SU-DHL-6 (cell line): Measurements from ENCODE around the gene GRID2.

ENCODE experiments used
- H2AFZ ChIP-seq: fragments of 200-600 bp; sonication (generic); 2 replicates; pipeline ENCODE4 v1.6.1; 2014; ENCODE audit warnings: low read depth, mild to moderate bottlenecking, moderate library complexity, mixed read lengths, antibody characterized with exemption, low read length; ENCODE audit not compliant: severe bottlenecking
- H3F3A ChIP-seq: fragments of 200-600 bp; shearing (Covaris generic); 2 replicates; pipeline ENCODE4 v1.6.0; 2016; ENCODE audit warnings: antibody characterized with exemption, mild to moderate bottlenecking; ENCODE audit not compliant: insufficient read depth
- H3K27ac ChIP-seq: fragments of 200-600 bp; sonication (generic); 2 replicates; pipeline ENCODE4 v1.5.1; 2016; ENCODE audit warnings: low read depth, mild to moderate bottlenecking, low read length, moderate library complexity, mixed read lengths
- H3K27me3 ChIP-seq: fragments of 200-600 bp; sonication (generic), shearing (Covaris generic); 2 replicates; pipeline ENCODE4 v1.6.0; 2014; ENCODE audit warnings: mild to moderate bottlenecking, low read length
- H3K36me3 ChIP-seq: fragments of 200-600 bp; sonication (generic); 2 replicates; pipeline ENCODE4 v1.6.1; 2014; ENCODE audit warnings: mild to moderate bottlenecking, low read length, mixed read lengths
- H3K4me2 ChIP-seq: fragments of 300-600, 200-600 bp; shearing (Covaris generic), sonication (generic); 2 replicates; pipeline ENCODE4 v1.6.0; 2014; ENCODE audit warnings: low read length, low read depth, mild to moderate bottlenecking; ENCODE audit not compliant: poor library complexity, severe bottlenecking
- H3K4me3 ChIP-seq: fragments of 200-600 bp; sonication (generic); 2 replicates; pipeline ENCODE4 v1.5.1; 2014; ENCODE audit warnings: antibody characterized with exemption, low read length, mild to moderate bottlenecking, mixed read lengths; ENCODE audit not compliant: insufficient read depth, poor library complexity, severe bottlenecking
- H3K79me2 ChIP-seq: fragments of 200-600 bp; sonication (generic); 2 replicates; pipeline ENCODE4 v1.6.1; 2014; ENCODE audit warnings: mild to moderate bottlenecking, low read length, moderate library complexity; ENCODE audit not compliant: insufficient read depth
- H3K9ac ChIP-seq: fragments of 200-600 bp; sonication (generic); 2 replicates; pipeline ENCODE4 v1.7.0; 2014; ENCODE audit warnings: mild to moderate bottlenecking, low read length
- H3K9me2 ChIP-seq: fragments of 200-600 bp; sonication (generic); replicated peaks from 2 replicates; pipeline ENCODE4 v1.6.1; 2014; ENCODE audit warnings: low read length; ENCODE audit not compliant: insufficient read depth
- H3K9me3 ChIP-seq: fragments of 200-600 bp; sonication (generic); 2 replicates; pipeline ENCODE4 v1.6.1; 2014; ENCODE audit warnings: low read length, mixed read lengths; ENCODE audit not compliant: insufficient read depth
- H4K20me1 ChIP-seq: fragments of 200-600 bp; sonication (generic); 2 replicates; pipeline ENCODE4 v1.6.1; 2014; ENCODE audit warnings: low read depth, mild to moderate bottlenecking, antibody characterized with exemption, low read length, moderate library complexity, mixed read lengths
- EZH2phosphoT487 ChIP-seq: fragments of 200-600 bp; sonication (generic), shearing (Covaris generic); conservative IDR thresholded peaks from 2 replicates; pipeline ENCODE4 v1.6.1; 2018; ENCODE audit warnings: mild to moderate bottlenecking, antibody characterized with exemption, low read length, moderate library complexity, mixed read lengths
- TF ChIP-seq, protein P1 (sequence below): fragments of 200-600 bp; sonication (generic); IDR thresholded peaks from one replicate; pipeline ENCODE4 v1.5.1; 2017; ENCODE audit warnings: antibody characterized with exemption, mild to moderate bottlenecking, low read length, moderate library complexity; ENCODE audit not compliant: insufficient read depth, poor library complexity, severe bottlenecking

Gene GRID2

DNA sequence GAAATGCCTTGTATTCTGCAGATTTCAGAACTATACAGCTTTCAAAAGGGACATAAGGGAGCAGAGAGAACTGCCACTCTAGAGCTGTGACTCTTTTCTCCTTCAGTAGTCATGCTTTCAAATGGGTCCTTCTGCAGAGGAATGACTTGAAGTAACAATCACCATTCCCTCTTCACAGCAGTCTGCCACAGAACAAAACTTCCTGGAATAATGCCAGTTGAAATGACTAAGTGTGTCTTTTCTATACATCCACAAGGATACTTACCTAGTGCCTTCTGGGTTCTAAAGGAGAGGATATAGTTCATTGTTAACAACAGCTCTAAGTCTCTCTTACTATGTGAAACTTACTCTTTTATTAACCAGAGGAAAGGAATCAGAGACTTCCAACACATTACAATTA lies 1009.4 kb downstream of the GRID2 start:
- Histone ChIP-seq H3F3A (no peaks in the 10 kb centered on the region), H3K4me2 (no peak overlapping the region), H3K9ac (no peak overlapping the region), H3K9me2 (no peaks in the 10 kb centered on the region), H2AFZ (no peak overlapping the region), H3K27ac (no peak overlapping the region), H3K27me3 (no peaks in the 10 kb centered on the region), H4K20me1 (no peaks in the 10 kb centered on the region), H3K4me3 (no peak overlapping the region), H3K79me2 (no peaks in the 10 kb centered on the region), H3K9me3 (no peaks in the 10 kb centered on the region), H3K36me3 (no peaks in the 10 kb centered on the region)
- TF ChIP-seq, protein P1, sequence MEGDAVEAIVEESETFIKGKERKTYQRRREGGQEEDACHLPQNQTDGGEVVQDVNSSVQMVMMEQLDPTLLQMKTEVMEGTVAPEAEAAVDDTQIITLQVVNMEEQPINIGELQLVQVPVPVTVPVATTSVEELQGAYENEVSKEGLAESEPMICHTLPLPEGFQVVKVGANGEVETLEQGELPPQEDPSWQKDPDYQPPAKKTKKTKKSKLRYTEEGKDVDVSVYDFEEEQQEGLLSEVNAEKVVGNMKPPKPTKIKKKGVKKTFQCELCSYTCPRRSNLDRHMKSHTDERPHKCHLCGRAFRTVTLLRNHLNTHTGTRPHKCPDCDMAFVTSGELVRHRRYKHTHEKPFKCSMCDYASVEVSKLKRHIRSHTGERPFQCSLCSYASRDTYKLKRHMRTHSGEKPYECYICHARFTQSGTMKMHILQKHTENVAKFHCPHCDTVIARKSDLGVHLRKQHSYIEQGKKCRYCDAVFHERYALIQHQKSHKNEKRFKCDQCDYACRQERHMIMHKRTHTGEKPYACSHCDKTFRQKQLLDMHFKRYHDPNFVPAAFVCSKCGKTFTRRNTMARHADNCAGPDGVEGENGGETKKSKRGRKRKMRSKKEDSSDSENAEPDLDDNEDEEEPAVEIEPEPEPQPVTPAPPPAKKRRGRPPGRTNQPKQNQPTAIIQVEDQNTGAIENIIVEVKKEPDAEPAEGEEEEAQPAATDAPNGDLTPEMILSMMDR = no peak
- TF ChIP-seq EZH2phosphoT487 = no peak

DNA sequence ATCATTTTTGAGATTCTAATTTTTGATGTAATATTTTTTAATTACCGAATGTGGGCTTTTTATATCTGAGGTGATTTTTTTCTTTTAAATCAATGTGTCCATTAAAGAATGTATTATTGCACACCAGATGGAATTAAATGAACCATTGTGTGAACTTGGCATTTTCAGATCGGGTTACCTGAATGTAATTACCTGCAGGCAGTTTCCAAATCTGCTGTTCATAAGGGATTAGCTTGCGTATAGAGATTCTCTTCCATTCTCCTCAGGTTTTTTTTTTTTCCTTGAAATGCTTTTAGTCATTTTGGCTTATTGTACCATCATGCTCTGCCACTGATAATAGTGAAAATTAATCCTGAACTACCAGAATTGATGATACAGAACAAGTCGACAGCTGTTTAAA lies 1013.3 kb downstream of the GRID2 start:
- Histone ChIP-seq H3K4me3 (no peak overlapping the region), H3K79me2 (no peaks in the 10 kb centered on the region), H3K27me3 (no peaks in the 10 kb centered on the region), H3K27ac (no peak overlapping the region), H3K9me3 (no peaks in the 10 kb centered on the region), H3K9me2 (no peaks in the 10 kb centered on the region), H3K36me3 (no peaks in the 10 kb centered on the region), H3F3A (no peaks in the 10 kb centered on the region), H4K20me1 (no peaks in the 10 kb centered on the region), H2AFZ (no peak overlapping the region), H3K9ac (no peak overlapping the region), H3K4me2 (no peak overlapping the region)
- no peak for TF ChIP-seq EZH2phosphoT487
- TF ChIP-seq, protein P1 = no peak

DNA sequence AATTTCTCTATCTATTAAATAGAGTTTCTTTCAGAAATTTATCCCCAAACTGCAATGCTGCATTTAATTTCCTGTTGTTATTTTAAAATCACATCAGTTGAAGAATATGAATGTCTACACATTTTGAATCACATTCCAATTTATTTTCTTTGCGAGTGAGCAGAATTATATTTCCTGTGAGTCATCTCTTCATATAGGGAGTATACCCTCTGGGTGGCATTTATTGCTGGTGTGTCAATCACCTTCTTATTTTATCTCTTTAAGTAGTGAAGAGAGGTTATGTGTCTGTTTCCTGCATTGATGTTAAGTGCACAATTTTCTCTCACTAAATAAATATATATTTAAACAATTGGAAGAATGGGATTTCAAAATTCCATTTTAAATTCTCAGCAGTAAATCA lies 1013.8 kb downstream of the GRID2 start:
- Histone ChIP-seq H3F3A (no peaks in the 10 kb centered on the region), H3K9me3 (no peaks in the 10 kb centered on the region), H3K4me2 (no peak overlapping the region), H3K9me2 (no peaks in the 10 kb centered on the region), H3K27ac (no peak overlapping the region), H3K27me3 (no peaks in the 10 kb centered on the region), H4K20me1 (no peaks in the 10 kb centered on the region), H3K79me2 (no peaks in the 10 kb centered on the region), H3K36me3 (no peaks in the 10 kb centered on the region), H2AFZ (no peak overlapping the region), H3K9ac (no peak overlapping the region), H3K4me3 (no peak overlapping the region)
- TF ChIP-seq, protein P1 = no peak
- no peak for TF ChIP-seq EZH2phosphoT487
